GM19043 (cell line): ENCODE measurements around the gene LOXHD1.

Experiments used
- ATAC-seq: cut with Tn5 transposase; IDR thresholded peaks from one replicate; pipeline ENCODE4 v1.9.1; 2021; ENCODE audit warnings: low read depth; ENCODE audit not compliant: unreplicated experiment

Gene LOXHD1

GRCh38 chr18:46630160-46630559 lies 26.9 kb downstream of the LOXHD1 start:
- no peak for ATAC-seq

GRCh38 chr18:46629361-46629760 lies 27.7 kb downstream of the LOXHD1 start:
- ATAC-seq = no peak

- no peak for ATAC-seq
Measured at GRCh38 chr18:46628206-46628605, 28.8 kb downstream of the LOXHD1 start.

- no peak for ATAC-seq
Measured at GRCh38 chr18:46627136-46627535, 29.9 kb downstream of the LOXHD1 start.

GRCh38 chr18:46625069-46625468 lies 32.0 kb downstream of the LOXHD1 start:
- ATAC-seq = no peak

- ATAC-seq = no peak
Measured at GRCh38 chr18:46624127-46624526, 32.9 kb downstream of the LOXHD1 start.

GRCh38 chr18:46623541-46623940 lies 33.5 kb downstream of the LOXHD1 start:
- no peak for ATAC-seq

GRCh38 chr18:46622999-46623398 lies 34.0 kb downstream of the LOXHD1 start:
- no peak for ATAC-seq

GRCh38 chr18:46622451-46622850 lies 34.6 kb downstream of the LOXHD1 start:
- ATAC-seq = no peak

- no peak for ATAC-seq
Measured at GRCh38 chr18:46621871-46622270, 35.1 kb downstream of the LOXHD1 start.

- ATAC-seq = no peak
Measured at GRCh38 chr18:46621111-46621766, 35.8 kb downstream of the LOXHD1 start.

- no peak for ATAC-seq
Measured at GRCh38 chr18:46619559-46619958, 37.5 kb downstream of the LOXHD1 start.

- no peak for ATAC-seq
Measured at GRCh38 chr18:46615720-46616119, 41.3 kb downstream of the LOXHD1 start.

- no peak for ATAC-seq
Measured at GRCh38 chr18:46609048-46609447, 48.0 kb downstream of the LOXHD1 start.

- no peak for ATAC-seq
Measured at GRCh38 chr18:46607926-46608325, 49.1 kb downstream of the LOXHD1 start.

GRCh38 chr18:46601141-46601805 lies 55.7 kb downstream of the LOXHD1 start:
- ATAC-seq = no peak

GRCh38 chr18:46596119-46596518 lies 60.9 kb downstream of the LOXHD1 start:
- ATAC-seq = no peak

- no peak for ATAC-seq
Measured at GRCh38 chr18:46591783-46592391, 65.1 kb downstream of the LOXHD1 start.

- no peak for ATAC-seq
Measured at GRCh38 chr18:46590103-46590502, 66.9 kb downstream of the LOXHD1 start.

- no peak for ATAC-seq
Measured at GRCh38 chr18:46588971-46589660, 67.9 kb downstream of the LOXHD1 start.

- no peak for ATAC-seq
Measured at GRCh38 chr18:46587600-46587999, 69.4 kb downstream of the LOXHD1 start.
